HCT116 (cell line): Measurements from ENCODE around the gene TGFBRAP1.

Experiments
- CTCF ChIP-seq, 3 experiments: fragments of 200-600 bp in 1 of 3; sonication (generic) in 1 of 3; IDR thresholded peaks in 2 of 3; conservative IDR thresholded peaks in 1 of 3; 2 replicates each; pipeline ENCODE4 v1.5.1; 2012 to 2017; ENCODE audit warnings: low read depth in 2 of 3, low read length in 2 of 3, antibody characterized with exemption in 1 of 3, borderline replicate concordance in 1 of 3, control low read depth in 1 of 3, mild to moderate bottlenecking in 1 of 3, mixed read lengths in 1 of 3, mixed run types in 1 of 3, moderate library complexity in 1 of 3; ENCODE audit not compliant: insufficient read depth in 1 of 3
- FOSL1 ChIP-seq: IDR thresholded peaks from 2 replicates; pipeline ENCODE4 v1.6.1; 2012; ENCODE audit warnings: low read depth
- SRF ChIP-seq: IDR thresholded peaks from 2 replicates; pipeline ENCODE4 v1.6.1; 2012; ENCODE audit warnings: low read depth
- TCF7L2 ChIP-seq: IDR thresholded peaks from 2 replicates; pipeline ENCODE4 v1.7.0; 2011; ENCODE audit warnings: borderline replicate concordance, inconsistent platforms; ENCODE audit not compliant: insufficient read depth, insufficient read length; ENCODE audit errors: extremely low read depth
- ZBTB33 ChIP-seq: IDR thresholded peaks from 2 replicates; pipeline ENCODE4 v1.6.1; 2011; ENCODE audit warnings: mild to moderate bottlenecking, low read length, moderate library complexity; ENCODE audit not compliant: insufficient replicate concordance; ENCODE audit errors: extremely low read depth

DNA sequence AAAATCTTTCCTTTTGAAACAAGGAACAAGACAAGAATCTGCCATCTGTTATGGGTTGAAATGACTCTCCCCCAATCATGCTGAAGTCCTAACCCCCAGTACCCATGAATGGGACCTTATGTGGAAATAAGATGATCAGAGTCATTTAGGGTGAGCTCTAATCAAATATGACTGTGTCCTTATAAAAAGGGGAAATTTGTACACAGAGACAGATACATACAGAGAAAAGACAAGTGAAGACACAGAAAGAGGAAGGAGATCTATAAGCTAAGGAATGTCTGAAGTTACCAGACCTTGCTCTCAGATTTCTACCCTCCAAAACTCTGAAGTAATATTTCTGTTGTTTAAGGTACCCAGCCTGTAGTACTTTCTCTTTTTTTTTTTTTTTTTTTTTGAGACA lies 15.7 kb downstream of the TGFBRAP1 start:
- no peak for TF ChIP-seq CTCF (IDR thresholded peaks at IDR 0.05 in 2 of 3, conservative IDR thresholded peaks at IDR 0.05 in 1 of 3; ENCODE audit: borderline replicate concordance in 1 of 3, insufficient read depth in 1 of 3, low read depth in 2 of 3, low read length in 2 of 3)
- TF ChIP-seq SRF, result no peak
- TF ChIP-seq ZBTB33, result no peak
- no peak for TF ChIP-seq TCF7L2
- no peak for TF ChIP-seq FOSL1
